ENCODE measurements around the gene SPINDOC. TPM values are rescaled to one million over a fixed set of nuclear protein-coding genes. Genes with fewer than 3 reads are reported as not detected.

The SPINDOC gene
- total RNA-seq, 1 experiment from 2014 or later = 17.1 TPM

DNA sequence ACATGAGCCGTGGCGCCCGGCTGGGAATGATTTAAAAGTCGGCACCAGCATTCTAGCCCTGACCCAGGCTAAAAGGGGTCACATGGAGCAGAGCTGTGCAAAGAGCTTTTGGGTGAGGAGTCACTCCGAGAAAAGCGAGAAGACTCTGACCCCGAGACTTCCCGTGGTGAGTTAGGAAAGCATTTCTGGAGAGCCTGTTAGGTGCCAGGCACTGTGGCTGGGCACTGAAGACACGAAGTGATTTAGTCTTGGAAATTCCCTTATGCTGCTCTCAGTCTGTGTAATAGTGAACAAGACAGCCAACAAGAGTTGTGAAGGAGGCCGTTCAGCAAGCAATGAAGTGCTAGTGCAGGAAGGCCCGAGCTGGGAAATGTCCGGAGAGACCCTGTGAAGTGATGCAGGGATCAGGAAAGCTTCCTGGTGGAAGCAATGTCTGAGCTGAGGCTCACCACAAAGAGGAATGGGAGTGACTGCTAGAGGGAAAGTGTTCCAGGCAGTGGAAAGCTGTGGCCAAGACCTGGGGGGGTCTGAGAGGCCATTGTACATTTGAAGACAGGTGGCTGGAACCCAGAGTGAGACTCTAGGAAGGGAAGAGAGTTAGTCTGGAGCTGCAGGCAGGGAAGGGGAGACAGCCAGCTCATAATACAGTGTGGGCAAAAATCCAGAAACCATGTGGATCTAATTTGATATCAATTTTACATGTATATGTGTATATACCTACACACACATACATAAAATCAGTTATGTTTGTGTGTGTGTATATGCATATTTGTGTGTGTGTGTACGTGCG, 57.3 kb downstream of the SPINDOC start:
- Mint-ChIP-seq H3K27me3 (ENCODE audit: insufficient read depth, unreplicated experiment) (no peaks in the 10 kb centered on the region), H3K36me3 (ENCODE audit: insufficient read depth, unreplicated experiment) (peaks cover 1% of the 10 kb centered on the region), H3K4me1 (ENCODE audit: insufficient read depth, unreplicated experiment) (peaks cover 44% of the 10 kb centered on the region), H3K27ac (ENCODE audit: low read depth, unreplicated experiment) (no peak overlapping the region), H3K4me3 (ENCODE audit: unreplicated experiment) (no peak overlapping the region), H3K9me3 (ENCODE audit: unreplicated experiment) (no peaks in the 10 kb centered on the region)
- intact Hi-C loops (cut with micrococcal nuclease) = no loop called here
- no TSS peak for BruUV-seq (replicated peaks)
- ChIA-PET CTCF (interaction anchor here (0.6 to 2.2 kb wide), 4 partner anchors 26 to 53 kb away, joined by 3 to 19 read pairs (median 3); partner anchors contain the start of gene MARK2), POLR2A (interaction anchor here (0.9 to 2.7 kb wide), 3 partner anchors 19 to 32 kb away, joined by 3 to 14 read pairs (median 3); partner anchors contain the start of gene MARK2)
- TF ChIP-seq, protein P1, sequence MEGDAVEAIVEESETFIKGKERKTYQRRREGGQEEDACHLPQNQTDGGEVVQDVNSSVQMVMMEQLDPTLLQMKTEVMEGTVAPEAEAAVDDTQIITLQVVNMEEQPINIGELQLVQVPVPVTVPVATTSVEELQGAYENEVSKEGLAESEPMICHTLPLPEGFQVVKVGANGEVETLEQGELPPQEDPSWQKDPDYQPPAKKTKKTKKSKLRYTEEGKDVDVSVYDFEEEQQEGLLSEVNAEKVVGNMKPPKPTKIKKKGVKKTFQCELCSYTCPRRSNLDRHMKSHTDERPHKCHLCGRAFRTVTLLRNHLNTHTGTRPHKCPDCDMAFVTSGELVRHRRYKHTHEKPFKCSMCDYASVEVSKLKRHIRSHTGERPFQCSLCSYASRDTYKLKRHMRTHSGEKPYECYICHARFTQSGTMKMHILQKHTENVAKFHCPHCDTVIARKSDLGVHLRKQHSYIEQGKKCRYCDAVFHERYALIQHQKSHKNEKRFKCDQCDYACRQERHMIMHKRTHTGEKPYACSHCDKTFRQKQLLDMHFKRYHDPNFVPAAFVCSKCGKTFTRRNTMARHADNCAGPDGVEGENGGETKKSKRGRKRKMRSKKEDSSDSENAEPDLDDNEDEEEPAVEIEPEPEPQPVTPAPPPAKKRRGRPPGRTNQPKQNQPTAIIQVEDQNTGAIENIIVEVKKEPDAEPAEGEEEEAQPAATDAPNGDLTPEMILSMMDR (IDR thresholded peaks at IDR 0.05; ENCODE audit: unreplicated experiment) = no peak
- no peak for DNase-seq (ENCODE audit: unreplicated experiment)

DNA sequence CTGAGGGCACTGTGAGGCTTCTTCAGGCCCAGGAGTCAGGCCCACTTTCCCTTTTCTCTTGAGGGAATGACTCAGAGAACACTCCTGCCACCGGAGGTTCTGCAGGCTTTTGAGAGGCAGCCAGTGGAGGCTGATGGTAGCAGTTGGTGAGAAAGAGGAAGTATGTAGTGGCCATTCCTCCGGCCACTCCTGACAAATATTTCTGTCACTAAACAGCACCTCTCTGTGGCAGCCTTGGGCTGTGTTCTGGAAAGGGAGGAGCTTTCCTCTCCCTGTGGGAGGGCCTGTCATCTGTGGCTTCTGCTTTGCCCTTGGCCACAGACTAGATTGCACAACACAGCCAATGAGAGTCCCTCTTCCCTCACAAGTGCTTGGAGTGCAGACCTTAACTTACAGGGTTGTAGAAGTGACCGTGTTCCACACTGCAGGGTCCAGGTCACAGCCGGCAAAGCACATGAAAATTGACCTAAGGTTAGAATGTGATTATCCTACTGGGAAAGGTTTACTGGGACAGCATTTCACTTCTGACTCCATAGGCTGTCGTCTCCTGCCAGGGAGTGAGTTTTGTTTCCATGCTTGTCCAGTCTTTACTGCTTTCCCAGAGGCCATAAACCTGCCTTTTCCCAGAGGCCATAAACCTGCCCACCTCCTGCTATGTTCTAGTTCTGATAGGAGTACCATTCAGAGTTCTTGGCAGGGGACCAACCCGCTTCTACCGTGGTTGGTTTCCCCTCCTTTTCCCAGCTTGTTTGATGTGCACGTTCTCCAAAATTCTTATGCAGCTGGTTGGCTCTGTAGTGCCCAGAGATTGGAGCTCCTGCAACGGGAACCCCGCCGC, 58.9 kb downstream of the SPINDOC start:
- Mint-ChIP-seq H3K4me3 (ENCODE audit: unreplicated experiment) (peak overlapping the region; percentile 33), H3K9me3 (ENCODE audit: unreplicated experiment) (no peaks in the 10 kb centered on the region), H3K36me3 (ENCODE audit: insufficient read depth, unreplicated experiment) (no peaks in the 10 kb centered on the region), H3K27me3 (ENCODE audit: insufficient read depth, unreplicated experiment) (no peaks in the 10 kb centered on the region), H3K27ac (ENCODE audit: low read depth, unreplicated experiment) (no peak overlapping the region), H3K4me1 (ENCODE audit: insufficient read depth, unreplicated experiment) (peaks cover 32% of the 10 kb centered on the region)
- intact Hi-C loops (cut with micrococcal nuclease) = loop anchor here (1.0 kb wide), 2 partner anchors 31 to 104 kb away; partner anchors contain the start of gene ZFTA
- ChIA-PET CTCF (interaction anchor here (0.7 to 9.3 kb wide), 13 partner anchors 8 to 90 kb away, joined by 3 to 94 read pairs (median 3); partner anchors contain the start of gene MARK2), POLR2A (interaction anchor here (0.8 to 2.7 kb wide), 9 partner anchors 11 to 74 kb away, joined by 3 to 31 read pairs (median 5); partner anchors contain the start of gene MARK2)
- BruUV-seq (replicated peaks) = no TSS peak
- peak; percentile 97 for DNase-seq (ENCODE audit: unreplicated experiment)
- TF ChIP-seq, protein P1 (IDR thresholded peaks at IDR 0.05; ENCODE audit: unreplicated experiment) = peak; percentile 16

DNA sequence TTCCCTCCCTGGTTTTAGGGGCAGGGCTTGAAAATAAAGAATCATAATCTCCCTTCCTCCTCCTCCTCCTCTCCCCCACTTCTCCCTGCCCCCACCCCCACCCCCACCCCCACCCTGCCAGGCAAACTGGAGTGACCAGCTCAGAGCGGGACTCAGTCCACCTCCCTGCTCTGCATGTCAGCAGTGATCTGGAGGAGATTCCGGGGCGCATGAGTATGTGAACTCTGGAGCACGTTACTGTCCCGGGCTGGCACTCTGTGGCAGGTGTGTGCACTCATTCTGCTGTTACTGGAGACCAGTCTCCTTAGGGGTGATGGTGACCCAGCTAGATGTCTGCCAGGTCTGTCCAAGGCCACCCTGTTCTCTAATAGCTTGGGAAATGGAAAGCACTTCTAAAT, 59.5 kb downstream of the SPINDOC start:
- intact Hi-C loops (cut with micrococcal nuclease) = loop anchor here (1.0 kb wide), 2 partner anchors 31 to 104 kb away; partner anchors contain the start of gene ZFTA
- Mint-ChIP-seq H3K27me3 (ENCODE audit: insufficient read depth, unreplicated experiment) (no peaks in the 10 kb centered on the region), H3K4me3 (ENCODE audit: unreplicated experiment) (peak overlapping the region; percentile 33), H3K36me3 (ENCODE audit: insufficient read depth, unreplicated experiment) (peaks cover under 1% of the 10 kb centered on the region), H3K4me1 (ENCODE audit: insufficient read depth, unreplicated experiment) (peaks cover 33% of the 10 kb centered on the region), H3K9me3 (ENCODE audit: unreplicated experiment) (no peaks in the 10 kb centered on the region), H3K27ac (ENCODE audit: low read depth, unreplicated experiment) (no peak overlapping the region)
- TF ChIP-seq, protein P1 (IDR thresholded peaks at IDR 0.05; ENCODE audit: unreplicated experiment) = no peak
- DNase-seq (ENCODE audit: unreplicated experiment) = no peak
- CTCF ChIA-PET = interaction anchor here (0.6 to 9.3 kb wide), 12 partner anchors 9 to 281 kb away, joined by 3 to 94 read pairs (median 3); partner anchors contain the start of gene MARK2
- POLR2A ChIA-PET = interaction anchor here (0.7 to 2.7 kb wide), 6 partner anchors 15 to 293 kb away, joined by 3 to 31 read pairs (median 6); partner anchors contain the start of genes MACROD1 and MARK2
- BruUV-seq (replicated peaks) = no TSS peak
